PFSK-1 (cell line): Measurements from ENCODE around the gene GRIK1.

ENCODE experiments used
- POLR2AphosphoS5 ChIP-seq: IDR thresholded peaks from 2 replicates; pipeline ENCODE4 v1.6.1; 2012; ENCODE audit warnings: low read depth, mild to moderate bottlenecking, control low read depth, low read length, moderate library complexity
- REST ChIP-seq, 2 experiments: IDR thresholded peaks; 2 replicates each; pipeline versions ENCODE4 v1.6.1 to v1.8.0; 2011 to 2012; ENCODE audit warnings: low read depth in 2 of 2, low read length in 2 of 2, control low read depth in 1 of 2, inconsistent platforms in 1 of 2, mild to moderate bottlenecking in 1 of 2, moderate library complexity in 1 of 2; ENCODE audit not compliant: insufficient read depth in 1 of 2
- TAF1 ChIP-seq: IDR thresholded peaks from 2 replicates; pipeline ENCODE4 v1.6.1; 2012; ENCODE audit warnings: low read length, control low read depth, borderline replicate concordance; ENCODE audit not compliant: insufficient read depth

GRCh38 chr21:29639366-29640079 lies 300.3 kb downstream of the GRIK1 start:
- TF ChIP-seq POLR2AphosphoS5 (no peak), TAF1 (no peak), REST (IDR thresholded peaks at IDR 0.05; ENCODE audit: insufficient read depth in 1 of 2, low read depth in 2 of 2, low read length in 2 of 2) (no peak)
